Small intestine (tissue), 7 donors: ENCODE data around the gene DNER. TPM values are rescaled to one million over a fixed set of nuclear protein-coding genes. Genes with fewer than 3 reads are reported as not detected.

Experiments used
- DNase-seq, 2 donors: peaks; one replicate each; pipeline versions ENCODE4 v3.0.0 to v3.0.0-alpha.2; 2013
- FAIRE-seq: peaks from 2 replicates; lab custom pipeline; 2012; peaks lifted over from hg19 to GRCh38; lab: Jason Lieb, UNC
- H3K27ac ChIP-seq, 3 donors: one replicate each; pipeline ENCODE4 v1.5.1; 2013; ENCODE audit warnings: low read length in 2 of 3, mild to moderate bottlenecking in 2 of 3, control low read depth in 1 of 3, inconsistent platforms in 1 of 3, low read depth in 1 of 3, moderate library complexity in 1 of 3
- H3K27me3 ChIP-seq, 3 donors: one replicate each; pipeline ENCODE4 v1.6.1; 2013; ENCODE audit warnings: low read length in 3 of 3, inconsistent platforms in 1 of 3; ENCODE audit not compliant: control insufficient read depth in 3 of 3, insufficient read depth in 3 of 3
- H3K36me3 ChIP-seq, 3 donors: one replicate each; pipeline ENCODE4 v1.6.1; 2013; ENCODE audit warnings: low read length in 3 of 3, inconsistent platforms in 1 of 3, low read depth in 1 of 3, mild to moderate bottlenecking in 1 of 3, moderate library complexity in 1 of 3; ENCODE audit not compliant: control insufficient read depth in 3 of 3, insufficient read depth in 2 of 3
- H3K4me1 ChIP-seq, 3 donors: one replicate each; pipeline ENCODE4 v1.6.1; 2013; ENCODE audit warnings: low read length in 2 of 3, inconsistent platforms in 1 of 3, low read depth in 1 of 3, mild to moderate bottlenecking in 1 of 3, moderate library complexity in 1 of 3; ENCODE audit not compliant: control insufficient read depth in 3 of 3, insufficient read depth in 2 of 3
- H3K4me3 ChIP-seq, 3 donors: one replicate each; pipeline ENCODE4 v1.5.1; 2013; ENCODE audit warnings: low read length in 3 of 3, control low read depth in 1 of 3, inconsistent platforms in 1 of 3, low read depth in 1 of 3, mild to moderate bottlenecking in 1 of 3, moderate library complexity in 1 of 3
- H3K9me3 ChIP-seq, 2 donors: one replicate each; pipeline ENCODE4 v1.6.1; 2013; ENCODE audit warnings: low read depth in 1 of 2, low read length in 1 of 2; ENCODE audit not compliant: control insufficient read depth in 2 of 2, insufficient read depth in 1 of 2
- WGBS, 3 donors: extraction: QIAGEN DNeasy Blood & Tissue Kit; methylation state at CpG; one replicate each; pipeline ENCODE4 v1.1.7; 2013; 5-methylcytosine and 5-hydroxymethylcytosine counted together
- polyA plus RNA-seq, 4 donors: library from polyadenylated mRNA; stranded (reverse) in 3 of 4; unstranded in 1 of 4; fragments of 200-250 nt in 3 of 4; fragments of 120-200 nt in 1 of 4; gene quantifications; one replicate each; pipeline versions ENCODE4 v1.2.1 to v1.2.3, GENCODE V29; 2013
- donor health status: healthy with polysubstance abuse.
- donor health status: control.
- donor health status: control.
- donor health status: Bipolar disorder and iron deficiency.
- donor health status: healthy.

Gene DNER
- polyA plus RNA-seq, 4 donors: 0.99 to 2.4 TPM; not detected in 2

DNA sequence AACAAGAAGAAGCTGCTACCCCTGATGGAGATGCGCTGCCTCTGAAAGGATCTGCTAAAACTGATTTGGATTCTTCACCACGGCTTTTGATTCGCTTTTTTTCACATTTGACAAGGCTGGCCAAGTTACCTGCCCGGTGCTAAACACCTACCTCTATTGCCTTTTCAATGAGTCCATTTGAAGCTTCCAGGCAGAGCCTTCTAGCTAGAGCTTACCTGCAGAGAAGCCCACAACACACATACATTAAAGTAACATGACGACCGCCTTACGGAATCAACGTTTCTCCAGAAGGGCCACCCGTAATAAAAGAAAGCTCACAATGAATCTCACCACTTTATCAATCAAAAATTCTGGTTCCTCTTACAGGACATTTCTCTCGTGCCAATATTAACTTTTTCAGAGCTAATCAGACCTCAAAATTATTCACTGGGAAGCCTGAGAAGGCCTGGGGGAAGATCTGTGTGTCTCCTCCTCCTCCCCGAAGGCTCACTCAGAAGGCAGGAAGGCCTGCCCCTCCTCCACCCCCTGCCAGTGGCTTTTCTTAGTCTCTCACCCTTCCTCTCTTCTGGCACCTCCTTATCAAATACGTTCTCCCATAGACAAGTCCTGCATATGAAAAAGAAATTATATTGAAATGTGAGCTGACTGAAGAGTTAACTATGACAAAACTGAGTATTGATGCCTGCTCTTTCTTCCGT is 171.0 kb downstream of the DNER start:
- no peak for FAIRE-seq
- DNase-seq: no peak
- Histone ChIP-seq H3K4me3 (no peak overlapping the region), H3K27ac (no peak overlapping the region), H3K9me3 (no peaks in the 10 kb centered on the region), H3K4me1 (no peaks in the 10 kb centered on the region), H3K36me3 (no peaks in the 10 kb centered on the region), H3K27me3 (no peaks in the 10 kb centered on the region)
- WGBS, 3 donors: 72 to 78% (median 78%) methylated on average over 13 of the region's 13 CpGs

DNA sequence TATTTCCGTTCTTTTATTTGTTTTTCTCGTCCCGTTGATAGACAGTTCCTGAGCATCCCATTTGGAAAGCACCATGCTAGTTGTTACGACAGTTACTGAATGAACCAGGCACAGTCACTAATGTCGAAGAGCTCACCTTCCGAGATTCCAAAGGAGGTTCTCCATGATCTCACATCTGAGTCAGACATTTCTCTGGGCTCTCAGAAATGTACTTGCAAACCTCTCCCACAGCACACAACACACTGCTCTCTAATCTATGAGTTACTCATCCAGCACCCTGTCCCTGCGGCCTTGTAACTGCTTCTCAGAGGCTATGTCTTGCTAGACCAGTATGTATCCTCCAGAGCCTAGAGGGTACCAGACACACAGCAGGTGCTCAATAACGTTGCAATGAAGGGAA is 174.7 kb downstream of the DNER start:
- H3K9me3 ChIP-seq: no peaks in the 10 kb centered on the region
- H3K27me3 ChIP-seq: no peaks in the 10 kb centered on the region
- FAIRE-seq (no peak), DNase-seq (no peak)
- H3K4me1 ChIP-seq: no peaks in the 10 kb centered on the region
- H3K27ac ChIP-seq: no peak overlapping the region
- H3K36me3 ChIP-seq: no peaks in the 10 kb centered on the region
- 74 to 83% (median 76%) methylated on average over 8 of the region's 8 CpGs for WGBS, 3 donors
- no peak overlapping the region for H3K4me3 ChIP-seq

DNA sequence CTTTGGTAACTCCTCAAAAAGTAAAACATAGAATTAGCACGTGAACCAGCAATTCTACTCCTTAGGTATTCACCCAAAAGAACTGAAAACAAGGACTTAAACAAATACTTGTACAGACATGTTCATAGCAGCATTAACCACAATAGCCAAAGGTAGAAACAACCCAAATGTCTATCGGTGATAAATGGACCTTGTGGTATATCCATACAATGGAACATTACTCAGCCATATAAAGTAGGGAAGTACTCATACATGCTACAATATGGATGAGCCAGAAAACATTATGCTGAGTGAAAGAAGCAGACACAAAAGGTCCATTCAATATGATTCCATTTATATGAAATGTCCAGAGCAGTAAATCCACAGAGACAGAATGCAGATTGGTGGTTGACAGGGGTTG is 182.8 kb downstream of the DNER start:
- Histone ChIP-seq H3K27me3 (peaks cover 0 to 2% (median 0%) of the 10 kb centered on the region in 3 donors), H3K4me1 (no peaks in the 10 kb centered on the region), H3K36me3 (no peaks in the 10 kb centered on the region), H3K4me3 (no peak overlapping the region), H3K27ac (no peak overlapping the region), H3K9me3 (peaks cover 0 to 3% of the 10 kb centered on the region in 2 donors)
- DNase-seq (no peak), FAIRE-seq (no peak)
- 79 to 91% (median 88%) methylated on average over 2 of the region's 2 CpGs for WGBS, 3 donors

DNA sequence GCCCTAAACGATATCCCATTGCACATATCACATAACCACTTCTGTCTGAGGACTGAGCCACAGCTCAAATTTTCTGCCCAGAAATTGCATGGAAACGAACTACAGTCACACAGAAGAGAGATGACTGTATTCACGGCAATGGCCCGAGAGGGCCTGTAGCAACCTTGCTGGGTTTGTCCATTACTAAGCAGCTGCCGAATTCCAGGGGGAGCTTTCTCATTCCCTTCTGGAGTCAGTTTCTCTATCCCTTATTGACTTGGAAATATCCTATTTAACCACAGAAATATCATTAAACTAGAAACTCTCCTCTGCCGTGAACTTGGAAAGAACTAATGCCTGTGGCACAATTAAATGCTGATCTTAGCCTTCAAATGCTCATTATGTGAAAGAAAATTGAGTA is 183.9 kb downstream of the DNER start:
- no peak for FAIRE-seq
- no peak overlapping the region for H3K4me3 ChIP-seq
- 81 to 90% (median 83%) methylated on average over 6 of the region's 6 CpGs for WGBS, 3 donors
- H3K9me3 ChIP-seq: peaks cover 0 to 3% of the 10 kb centered on the region in 2 donors
- peaks cover 0 to 2% (median 0%) of the 10 kb centered on the region in 3 donors for H3K27me3 ChIP-seq
- no peak for DNase-seq
- H3K36me3 ChIP-seq: no peaks in the 10 kb centered on the region
- no peaks in the 10 kb centered on the region for H3K4me1 ChIP-seq
- H3K27ac ChIP-seq: no peak overlapping the region

DNA sequence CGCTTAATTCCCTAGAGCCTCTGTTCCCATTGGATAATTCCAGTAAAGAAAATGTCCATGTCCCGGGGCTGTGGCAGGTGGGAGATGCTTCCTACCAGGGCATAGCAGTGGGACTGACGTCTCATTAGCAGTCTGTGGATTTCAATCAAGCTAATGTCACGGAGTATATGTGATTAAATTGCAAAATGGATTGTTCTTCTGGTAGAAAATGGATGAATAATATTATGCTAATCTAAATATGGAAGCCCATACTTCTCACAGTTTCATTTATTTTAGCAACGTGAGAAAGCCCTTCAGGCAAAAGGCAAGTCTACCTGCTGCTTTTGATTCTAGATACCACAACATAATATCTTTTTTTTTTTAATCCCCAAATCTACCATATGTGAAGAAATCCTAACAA is 185.5 kb downstream of the DNER start:
- Histone ChIP-seq H3K4me1 (no peaks in the 10 kb centered on the region), H3K27me3 (peaks cover 0 to 2% (median 0%) of the 10 kb centered on the region in 3 donors), H3K36me3 (no peaks in the 10 kb centered on the region), H3K9me3 (peaks cover 0 to 3% of the 10 kb centered on the region in 2 donors), H3K4me3 (no peak overlapping the region), H3K27ac (no peak overlapping the region)
- no peak for DNase-seq
- 76 to 88% (median 78%) methylated on average over 5 of the region's 5 CpGs for WGBS, 3 donors
- FAIRE-seq: no peak

DNA sequence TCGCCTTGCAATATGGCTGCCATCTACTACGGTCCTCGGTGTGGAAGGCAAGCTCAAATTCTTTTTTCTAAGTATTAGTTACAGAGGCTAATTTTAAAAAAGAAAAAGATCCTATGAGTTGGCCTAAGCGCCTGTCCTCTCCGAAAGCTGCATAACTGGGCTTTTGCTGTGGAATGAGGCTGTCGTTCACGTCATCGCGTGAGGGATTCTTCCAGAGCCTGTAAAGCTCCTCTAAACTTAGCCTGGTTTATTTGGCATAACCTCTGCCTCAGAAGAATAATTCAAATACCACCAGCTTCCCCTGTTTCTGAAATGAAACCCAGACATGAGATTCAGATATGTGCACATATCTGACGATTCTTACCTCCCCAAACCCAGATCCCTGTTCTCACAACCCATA is 187.4 kb downstream of the DNER start:
- no peak overlapping the region for H3K27ac ChIP-seq
- WGBS, 3 donors: 83 to 91% (median 86%) methylated on average over 10 of the region's 10 CpGs

DNA sequence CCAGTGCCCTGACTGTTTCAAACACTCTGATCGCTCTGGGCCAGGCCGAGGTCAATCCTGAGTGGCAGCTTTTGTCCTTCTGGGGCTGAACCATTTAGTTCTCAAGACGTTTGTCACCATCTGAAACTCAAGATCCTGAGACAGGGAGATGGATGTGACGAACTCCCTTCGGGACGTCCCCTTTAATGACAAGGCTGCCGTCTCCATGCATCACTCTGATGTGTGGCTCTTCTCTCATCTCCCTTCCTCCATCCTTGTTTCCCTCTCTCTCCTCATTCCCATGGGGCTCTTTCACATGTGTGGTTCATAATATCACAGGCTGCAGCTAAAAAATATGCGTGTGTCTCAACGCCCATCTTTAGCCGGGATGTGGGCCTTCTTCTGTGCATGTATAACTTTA is 189.6 kb downstream of the DNER start:
- FAIRE-seq: no peak
- H3K4me3 ChIP-seq: no peak overlapping the region
- peaks cover 0 to 2% (median 0%) of the 10 kb centered on the region in 3 donors for H3K27me3 ChIP-seq
- H3K27ac ChIP-seq: no peak overlapping the region
- 81 to 85% (median 85%) methylated on average over 10 of the region's 10 CpGs for WGBS, 3 donors
- DNase-seq: no peak
- H3K9me3 ChIP-seq: no peaks in the 10 kb centered on the region
- no peaks in the 10 kb centered on the region for H3K4me1 ChIP-seq
- H3K36me3 ChIP-seq: no peaks in the 10 kb centered on the region

More for the DNA sequence above, 187.4 kb downstream of the DNER start:
- DNase-seq: no peak
- Histone ChIP-seq H3K9me3 (no peaks in the 10 kb centered on the region), H3K36me3 (no peaks in the 10 kb centered on the region), H3K27me3 (no peaks in the 10 kb centered on the region), H3K4me1 (no peaks in the 10 kb centered on the region), H3K4me3 (no peak overlapping the region)
- no peak for FAIRE-seq

DNA sequence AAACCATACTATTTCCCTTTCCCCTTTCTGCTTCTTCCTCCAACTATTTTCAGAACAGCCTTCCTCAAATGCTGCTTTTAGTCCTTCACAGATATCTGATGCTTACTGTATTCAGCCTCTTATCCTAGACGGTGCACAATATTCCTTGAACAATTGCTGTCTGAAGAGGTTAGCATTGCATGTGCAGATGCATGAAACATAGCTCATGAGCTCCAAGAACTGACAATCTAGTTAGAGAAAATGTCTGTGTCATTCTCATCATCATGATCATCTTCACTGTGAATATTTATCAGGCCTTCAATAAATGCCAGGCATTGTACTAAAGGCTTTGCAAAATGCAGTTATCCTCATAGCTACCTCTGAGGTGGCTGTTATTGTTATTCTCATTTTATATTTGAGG is 190.7 kb downstream of the DNER start:
- Histone ChIP-seq H3K36me3 (no peaks in the 10 kb centered on the region), H3K4me3 (no peak overlapping the region), H3K9me3 (no peaks in the 10 kb centered on the region), H3K4me1 (no peaks in the 10 kb centered on the region), H3K27me3 (peaks cover 0 to 2% (median 0%) of the 10 kb centered on the region in 3 donors), H3K27ac (no peak overlapping the region)
- 70 to 82% (median 75%) methylated on average over 1 of the region's 1 CpG for WGBS, 3 donors
- FAIRE-seq (no peak), DNase-seq (no peak)

DNA sequence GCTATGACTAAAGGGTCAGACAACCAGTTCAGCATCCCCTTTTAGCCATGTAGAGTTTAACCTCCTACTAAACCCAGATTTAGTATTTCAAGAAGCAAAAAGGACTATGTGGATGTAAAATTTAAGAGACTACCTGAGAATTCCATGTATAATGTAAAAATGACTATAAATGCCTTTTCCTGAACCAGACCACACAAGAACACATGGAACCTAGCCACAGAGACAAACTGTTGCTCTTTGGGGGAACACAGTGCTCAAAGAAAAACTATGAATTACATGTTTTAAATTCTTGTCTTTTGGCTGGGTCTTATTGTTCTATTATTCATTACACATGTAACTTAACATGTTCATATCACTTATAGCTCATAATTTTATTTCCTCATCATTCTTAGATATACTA is 192.8 kb downstream of the DNER start:
- Histone ChIP-seq H3K9me3 (no peaks in the 10 kb centered on the region), H3K4me1 (no peaks in the 10 kb centered on the region), H3K27me3 (peaks cover 0 to 2% (median 0%) of the 10 kb centered on the region in 3 donors), H3K36me3 (no peaks in the 10 kb centered on the region), H3K27ac (no peak overlapping the region), H3K4me3 (no peak overlapping the region)
- no peak for FAIRE-seq
- no peak for DNase-seq
